HEK293 (cell line): ENCODE measurements around the gene PCMT1.

Experiments
- CTCF ChIA-PET: fragments of 350-600 bp; formaldehyde crosslinking; extraction: SDS; loops from one replicate; lab custom pipeline; 2021; ENCODE audit warnings: antibody characterized with exemption; lab: Yijun Ruan, JAX
- POLR2A ChIA-PET: fragments of 300-600 bp; formaldehyde crosslinking; extraction: SDS; loops from one replicate; lab custom pipeline; 2020; ENCODE audit warnings: antibody characterized with exemption, inconsistent platforms; lab: Yijun Ruan, JAX
- H3K27ac ChIP-seq: fragments of 200-500 bp; sonication (Bioruptor generic); 2 replicates; pipeline ENCODE4 v1.5.1; 2014; ENCODE audit warnings: low read depth, low read length, control low read depth, inconsistent platforms; ENCODE audit errors: extremely low read depth
- H3K36me3 ChIP-seq, 2 experiments: fragments of 200-500 bp in 1 of 2; sonication (Bioruptor generic) in 1 of 2; 1 replicate in 1 of 2; 2 replicates in 1 of 2; pipeline ENCODE4 v1.5.1; 2014 to 2017; ENCODE audit warnings: inconsistent platforms in 2 of 2, low read length in 2 of 2; ENCODE audit not compliant: control insufficient read depth in 2 of 2, insufficient read depth in 1 of 2
- H3K4me1 ChIP-seq: fragments of 200-500 bp; sonication (Bioruptor generic); 2 replicates; pipeline ENCODE4 v1.5.1; 2014; ENCODE audit warnings: mild to moderate bottlenecking, low read length, inconsistent platforms; ENCODE audit not compliant: control insufficient read depth, insufficient read depth
- H3K4me3 ChIP-seq: 2 replicates; pipeline ENCODE4 v1.5.1; 2011; ENCODE audit warnings: low read depth, mild to moderate bottlenecking, control low read depth, low read length, moderate library complexity
- H3K9me3 ChIP-seq: fragments of 200-500 bp; sonication (Bioruptor generic); 2 replicates; pipeline ENCODE4 v1.5.1; 2014; ENCODE audit warnings: low read depth, low read length, inconsistent platforms; ENCODE audit not compliant: control insufficient read depth, insufficient read depth
- BCL11B ChIP-seq: fragments of 450-650 bp; formaldehyde crosslinking; IDR thresholded peaks from 2 replicates; pipeline ENCODE4 v1.5.1; 2016; ENCODE audit warnings: low read depth, missing biosample characterization, missing genetic modification characterization
- EGR2 ChIP-seq: fragments of 450-650 bp; formaldehyde crosslinking; IDR thresholded peaks from 2 replicates; pipeline ENCODE4 v1.5.1; 2016; ENCODE audit warnings: low read depth, missing biosample characterization, missing genetic modification characterization
- KLF16 ChIP-seq: fragments of 450-650 bp; formaldehyde crosslinking; IDR thresholded peaks from 2 replicates; pipeline ENCODE4 v1.5.1; 2017; ENCODE audit warnings: missing biosample characterization, missing genetic modification characterization
- KLF9 ChIP-seq: fragments of 450-650 bp; formaldehyde crosslinking; IDR thresholded peaks from 2 replicates; pipeline ENCODE4 v1.5.1; 2016; ENCODE audit warnings: missing biosample characterization, missing genetic modification characterization, low read depth
- OSR2 ChIP-seq: fragments of 450-650 bp; formaldehyde crosslinking; IDR thresholded peaks from 2 replicates; pipeline ENCODE4 v1.5.1; 2016; ENCODE audit warnings: missing biosample characterization, missing genetic modification characterization
- PATZ1 ChIP-seq: fragments of 450-650 bp; formaldehyde crosslinking; IDR thresholded peaks from 2 replicates; pipeline ENCODE4 v1.5.1; 2016; ENCODE audit warnings: missing biosample characterization, missing genetic modification characterization
- PBX3 ChIP-seq: sonication (generic); formaldehyde crosslinking; IDR thresholded peaks from 2 replicates; pipeline ENCODE4 v1.8.1; 2022; ENCODE audit warnings: mild to moderate bottlenecking, moderate library complexity, missing genetic modification reagents
- PRDM1 ChIP-seq: fragments of 450-650 bp; formaldehyde crosslinking; IDR thresholded peaks from 2 replicates; pipeline ENCODE4; 2016; ENCODE audit warnings: missing biosample characterization, missing genetic modification characterization
- SCRT2 ChIP-seq: fragments of 450-650 bp; formaldehyde crosslinking; IDR thresholded peaks from 2 replicates; pipeline ENCODE4 v1.5.1; 2016; ENCODE audit warnings: missing biosample characterization, missing genetic modification characterization
- YY1 ChIP-seq: fragments of 450-650 bp; formaldehyde crosslinking; IDR thresholded peaks from 2 replicates; pipeline ENCODE4 v1.5.1; 2018; ENCODE audit warnings: missing biosample characterization, missing genetic modification characterization
- ZBTB7A ChIP-seq: fragments of 450-650 bp; formaldehyde crosslinking; IDR thresholded peaks from 2 replicates; pipeline ENCODE4 v1.5.1; 2016; ENCODE audit warnings: low read depth, missing biosample characterization, missing genetic modification characterization
- ZBTB8A ChIP-seq: fragments of 450-650 bp; formaldehyde crosslinking; IDR thresholded peaks from 2 replicates; pipeline ENCODE4 v1.5.1; 2016; ENCODE audit warnings: missing biosample characterization, missing genetic modification characterization
- ZFP3 ChIP-seq: fragments of 450-650 bp; formaldehyde crosslinking; IDR thresholded peaks from 2 replicates; pipeline ENCODE4 v1.5.1; 2016; ENCODE audit warnings: low read depth, missing biosample characterization, missing genetic modification characterization
- ZNF155 ChIP-seq: fragments of 450-650 bp; formaldehyde crosslinking; IDR thresholded peaks from 2 replicates; pipeline ENCODE4 v1.5.1; 2016; ENCODE audit warnings: missing biosample characterization, missing genetic modification characterization
- ZNF157 ChIP-seq: fragments of 450-650 bp; formaldehyde crosslinking; IDR thresholded peaks from 2 replicates; pipeline ENCODE4 v1.5.1; 2016; ENCODE audit warnings: missing biosample characterization, missing genetic modification characterization
- ZNF335 ChIP-seq: fragments of 450-650 bp; formaldehyde crosslinking; conservative IDR thresholded peaks from 2 replicates; pipeline ENCODE4 v1.5.1; 2016; ENCODE audit warnings: missing biosample characterization, missing genetic modification characterization
- ZNF362 ChIP-seq: fragments of 450-650 bp; formaldehyde crosslinking; IDR thresholded peaks from 2 replicates; pipeline ENCODE4 v1.5.1; 2016; ENCODE audit warnings: missing biosample characterization, missing genetic modification characterization
- ZNF366 ChIP-seq: fragments of 450-650 bp; formaldehyde crosslinking; conservative IDR thresholded peaks from 2 replicates; pipeline ENCODE4 v1.5.1; 2016; ENCODE audit warnings: missing biosample characterization, missing genetic modification characterization
- ZNF48 ChIP-seq: fragments of 450-650 bp; formaldehyde crosslinking; IDR thresholded peaks from 2 replicates; pipeline ENCODE4 v1.5.1; 2016; ENCODE audit warnings: missing biosample characterization, missing genetic modification characterization
- ZNF768 ChIP-seq: fragments of 450-650 bp; formaldehyde crosslinking; IDR thresholded peaks from 2 replicates; pipeline ENCODE4 v1.5.1; 2018; ENCODE audit warnings: missing biosample characterization, mild to moderate bottlenecking, missing genetic modification characterization
- ZNF777 ChIP-seq: fragments of 450-650 bp; formaldehyde crosslinking; IDR thresholded peaks from 2 replicates; pipeline ENCODE4 v1.5.1; 2017; ENCODE audit warnings: missing biosample characterization, missing genetic modification characterization, borderline replicate concordance
- ZSCAN30 ChIP-seq: fragments of 450-650 bp; IDR thresholded peaks from 2 replicates; pipeline ENCODE4 v1.5.1; 2018; ENCODE audit warnings: missing biosample characterization, mild to moderate bottlenecking, missing genetic modification characterization, moderate library complexity
- ZXDB ChIP-seq: fragments of 450-650 bp; formaldehyde crosslinking; IDR thresholded peaks from 2 replicates; pipeline ENCODE4 v1.5.1; 2016; ENCODE audit warnings: missing biosample characterization, missing genetic modification characterization

The PCMT1 gene

GRCh38 chr6:149750136-149750609 lies 632 bp downstream of the PCMT1 start (continued):
- peak; percentile 78 for TF ChIP-seq SCRT2 (tag by site-specific recombination)
- peak; percentile 47; the same call in 1 of the 2 replicates for TF ChIP-seq ZNF366 (tag by site-specific recombination)
- TF ChIP-seq PATZ1 = peak; percentile 93
- TF ChIP-seq ZFP3 = no peak
- peak; percentile 96 for TF ChIP-seq PRDM1
- TF ChIP-seq YY1 (tag by site-specific recombination) = peak; percentile 8; the same call in 1 of the 2 replicates
- no peak for TF ChIP-seq ZNF155 (tag by site-specific recombination)
- peak; percentile 93 for TF ChIP-seq ZXDB (tag by site-specific recombination)
- no peak; the same call in 1 of the 2 replicates for TF ChIP-seq ZBTB7A (tag by site-specific recombination)
- TF ChIP-seq KLF9 (tag by site-specific recombination) = peak; percentile 94
- 0 out of 2 replicates have a peak, but pooled peaks have one; percentile 7 for TF ChIP-seq ZSCAN30
- TF ChIP-seq ZNF768 = 0 out of 2 replicates have a peak, but pooled peaks have one; percentile 2
- TF ChIP-seq BCL11B (tag by site-specific recombination) = peak; percentile 21; the same call in 1 of the 2 replicates
- peak; percentile 20; the same call in 1 of the 2 replicates for TF ChIP-seq OSR2
- peak; percentile 91 for TF ChIP-seq EGR2 (tag by site-specific recombination)
- TF ChIP-seq ZNF48 = no peak
- TF ChIP-seq ZBTB8A (tag by site-specific recombination) = peak; percentile 61
- TF ChIP-seq ZNF335 (tag by site-specific recombination) = peak; percentile 46; the same call in 1 of the 2 replicates
- peak; percentile 55; the same call in 1 of the 2 replicates for TF ChIP-seq KLF16 (tag by site-specific recombination)
- TF ChIP-seq ZNF777 (tag by site-specific recombination) = no peak

- TF ChIP-seq PBX3 (CRISPR knock-in tag) = no peak
- TF ChIP-seq ZNF157 (tag by site-specific recombination) = no peak
- peak; percentile 86 for TF ChIP-seq ZNF362
- TF ChIP-seq, all 188 proteins: peak for 1
- Histone ChIP-seq H3K4me3 (peak overlapping the region; percentile 97), H3K4me1 (peaks cover 11% of the 10 kb centered on the region), H3K36me3 (peaks cover 0 to 12% of the 10 kb centered on the region in 2 experiments; a peak in 2 of 3 replicates), H3K9me3 (no peaks in the 10 kb centered on the region), H3K27ac (peak overlapping the region; percentile 89; the same call in 1 of the 2 replicates)
- POLR2A ChIA-PET = interaction anchor here (0.6 to 5.7 kb wide), 3 partner anchors 33 to 51 kb away, joined by 3 to 35 read pairs (median 3); partner anchors contain the start of gene LATS1
- CTCF ChIA-PET = no interaction called here
These were observed 1.7 kb downstream of the PCMT1 start for GRCh38 chr6:149751239-149751638.
